Naive thymus-derived CD4-positive, alpha-beta T cell (primary cell): ENCODE measurements around the gene FOXN3. TPM values are rescaled to one million over a fixed set of nuclear protein-coding genes. Genes with fewer than 3 reads are reported as not detected.
A peak's percentile ranks its signal among the peaks of the same experiment; 100 is the strongest.

ENCODE experiments used
- ATAC-seq: fragments of 150-1000 bp; cut with Tn5 transposase; 2 replicates; pipeline ENCODE4 v1.10.0; 2021; ENCODE audit warnings: mild to moderate bottlenecking, moderate library complexity
- CTCF ChIA-PET: fragments of 350-600 bp; sonication (Branson Sonifier 250); formaldehyde crosslinking; loops from one replicate; lab custom pipeline; 2021; ENCODE audit warnings: antibody characterized with exemption; lab: Charles Lee
- POLR2A ChIA-PET: fragments of 350-600 bp; sonication (Branson Sonifier 250); formaldehyde crosslinking; loops from one replicate; lab custom pipeline; 2021; ENCODE audit warnings: antibody characterized with exemption, inconsistent platforms; lab: Charles Lee
- DNase-seq, 9 donors: peaks; one replicate each; pipeline versions ENCODE4 v3.0.0 to v3.0.0-alpha.2; 2020 to 2022; ENCODE audit warnings: mixed read lengths in 1 of 9
- H3K27ac ChIP-seq: one replicate; pipeline ENCODE4 v1.7.0; 2013; ENCODE audit warnings: mild to moderate bottlenecking, low read depth, low read length, moderate library complexity
- H3K27me3 ChIP-seq, 2 donors: one replicate each; pipeline ENCODE4 v1.7.0; 2013; ENCODE audit warnings: low read length in 2 of 2, mild to moderate bottlenecking in 2 of 2, moderate library complexity in 2 of 2; ENCODE audit not compliant: control insufficient read depth in 2 of 2, insufficient read depth in 2 of 2
- H3K36me3 ChIP-seq, 3 experiments: 1 replicate in 2 of 3; 2 replicates in 1 of 3; pipeline ENCODE4 v1.7.0; 2013; ENCODE audit warnings: low read length in 3 of 3, mild to moderate bottlenecking in 3 of 3, moderate library complexity in 1 of 3; ENCODE audit not compliant: insufficient read depth in 3 of 3, control insufficient read depth in 2 of 3
- H3K4me1 ChIP-seq, 2 donors: one replicate each; pipeline ENCODE4 v1.7.0; 2013; ENCODE audit warnings: low read length in 2 of 2, mild to moderate bottlenecking in 2 of 2, moderate library complexity in 1 of 2; ENCODE audit not compliant: control insufficient read depth in 2 of 2, insufficient read depth in 2 of 2
- H3K4me3 ChIP-seq: 2 replicates; pipeline ENCODE4 v1.7.0; 2013; ENCODE audit warnings: mild to moderate bottlenecking, low read length
- H3K9me3 ChIP-seq, 3 experiments: 1 replicate in 2 of 3; 2 replicates in 1 of 3; pipeline ENCODE4 v1.7.0; 2013; ENCODE audit warnings: low read length in 3 of 3; ENCODE audit not compliant: control insufficient read depth in 2 of 3
- H3K27ac Mint-ChIP-seq, 9 donors: one replicate each; pipeline ENCODE4 v1.8.0; 2020 to 2022; ENCODE audit warnings: mixed read lengths in 9 of 9, mild to moderate bottlenecking in 8 of 9, moderate library complexity in 5 of 9, inconsistent platforms in 2 of 9
- H3K27me3 Mint-ChIP-seq, 5 donors: one replicate each; pipeline ENCODE4 v1.8.0; 2021 to 2022; ENCODE audit warnings: mixed read lengths in 5 of 5, mild to moderate bottlenecking in 1 of 5
- H3K36me3 Mint-ChIP-seq, 5 donors: one replicate each; pipeline ENCODE4 v1.8.0; 2020 to 2022; ENCODE audit warnings: mixed read lengths in 5 of 5, mild to moderate bottlenecking in 3 of 5, inconsistent platforms in 1 of 5
- H3K4me1 Mint-ChIP-seq, 7 donors: one replicate each; pipeline ENCODE4 v1.8.0; 2020 to 2022; ENCODE audit warnings: mixed read lengths in 7 of 7, mild to moderate bottlenecking in 3 of 7, inconsistent platforms in 1 of 7
- H3K4me3 Mint-ChIP-seq, 10 donors: one replicate each; pipeline ENCODE4 v1.8.0; 2020 to 2022; ENCODE audit warnings: mild to moderate bottlenecking in 10 of 10, mixed read lengths in 10 of 10, moderate library complexity in 6 of 10, inconsistent platforms in 2 of 10
- H3K9me3 Mint-ChIP-seq, 11 donors: one replicate each; pipeline ENCODE4 v1.8.0; 2020 to 2022; ENCODE audit warnings: mixed read lengths in 11 of 11, mild to moderate bottlenecking in 4 of 11, inconsistent platforms in 1 of 11, moderate library complexity in 1 of 11
- intact Hi-C, 2 donors: fragments of 100-400 bp; cut with micrococcal nuclease; formaldehyde crosslinking; loops; one replicate each; pipeline ENCODE4 v1.15.1; 2023
- polyA plus RNA-seq, 2 donors: library from polyadenylated mRNA; unstranded; fragments of 300-500 nt; fragmentation: Illumina TruSeq; gene quantifications; one replicate each; pipeline ENCODE4 v1.2.3, GENCODE V29; 2021
- total RNA-seq, 6 experiments: library from RNA in 5 of 6; stranded (reverse) in 5 of 6; gene quantifications; 1 replicate in 5 of 6; 2 replicates in 1 of 6; pipeline ENCODE4 v1.2.3 and lab custom pipeline; 2021 to 2026

The FOXN3 gene
- total and polyA plus RNA-seq, 7 experiments from 2014 or later, result 103 to 192 (median 149) TPM

- ATAC-seq (no peak), DNase-seq (no peak)
- Histone ChIP-seq H3K27ac (no peak overlapping the region), H3K9me3 (no peaks in the 10 kb centered on the region), H3K4me1 (no peaks in the 10 kb centered on the region), H3K27me3 (no peaks in the 10 kb centered on the region), H3K4me3 (no peak overlapping the region), H3K36me3 (peaks cover 0 to 46% (median 0%) of the 10 kb centered on the region in 3 experiments)
- Mint-ChIP-seq H3K4me3 (no peak overlapping the region), H3K4me1 (peaks cover 0 to 38% (median 17%) of the 10 kb centered on the region in 7 donors), H3K9me3 (peaks cover 0 to 1% (median 0%) of the 10 kb centered on the region in 11 donors), H3K27ac (peak overlapping the region in 6 of 9 donors; percentile 12 to 78 (median 56)), H3K36me3 (peaks cover 7 to 37% (median 17%) of the 10 kb centered on the region in 5 donors), H3K27me3 (no peaks in the 10 kb centered on the region)
- CTCF ChIA-PET, result no interaction called here
- POLR2A ChIA-PET, result no interaction called here
- intact Hi-C loops, result no loop called here
Measured at GRCh38 chr14:89187501-89187900, 229.5 kb downstream of the FOXN3 start.

- no peak for DNase-seq
- H3K4me3 Mint-ChIP-seq, result no peak overlapping the region
- Histone ChIP-seq H3K4me1 (no peaks in the 10 kb centered on the region), H3K4me3 (no peak overlapping the region), H3K9me3 (no peaks in the 10 kb centered on the region), H3K27ac (no peak overlapping the region), H3K36me3 (peaks cover 0 to 46% (median 0%) of the 10 kb centered on the region in 3 experiments), H3K27me3 (no peaks in the 10 kb centered on the region)
- intact Hi-C loops, result no loop called here
- POLR2A ChIA-PET, result no interaction called here
- peak overlapping the region in 5 of 9 donors; percentile 49 to 78 (median 71) for H3K27ac Mint-ChIP-seq
- H3K36me3 Mint-ChIP-seq, result peaks cover 7 to 41% (median 17%) of the 10 kb centered on the region in 5 donors
- CTCF ChIA-PET, result no interaction called here
- H3K27me3 Mint-ChIP-seq, result no peaks in the 10 kb centered on the region
- peaks cover 0 to 38% (median 17%) of the 10 kb centered on the region in 7 donors for H3K4me1 Mint-ChIP-seq
- peaks cover 0 to 1% (median 0%) of the 10 kb centered on the region in 11 donors for H3K9me3 Mint-ChIP-seq
- ATAC-seq, result no peak
Measured at GRCh38 chr14:89186856-89187376, 230.1 kb downstream of the FOXN3 start.

- no peaks in the 10 kb centered on the region for H3K4me1 ChIP-seq
- H3K27ac ChIP-seq, result no peak overlapping the region
- peaks cover 0 to 46% (median 0%) of the 10 kb centered on the region in 3 experiments for H3K36me3 ChIP-seq
- H3K4me3 Mint-ChIP-seq, result no peak overlapping the region
- CTCF ChIA-PET, result no interaction called here
- POLR2A ChIA-PET, result no interaction called here
- H3K9me3 Mint-ChIP-seq, result peaks cover 0 to 1% (median 0%) of the 10 kb centered on the region in 11 donors
- intact Hi-C loops, result no loop called here
- no peaks in the 10 kb centered on the region for H3K9me3 ChIP-seq
- H3K4me1 Mint-ChIP-seq, result peaks cover 0 to 43% (median 17%) of the 10 kb centered on the region in 7 donors
- ATAC-seq, result no peak
- peaks cover 7 to 41% (median 23%) of the 10 kb centered on the region in 5 donors for H3K36me3 Mint-ChIP-seq
- no peaks in the 10 kb centered on the region for H3K27me3 Mint-ChIP-seq
- H3K27ac Mint-ChIP-seq, result peak overlapping the region in 4 of 9 donors; percentile 49 to 78 (median 55)
- DNase-seq, result no peak
- no peaks in the 10 kb centered on the region for H3K27me3 ChIP-seq
- H3K4me3 ChIP-seq, result no peak overlapping the region
Measured at GRCh38 chr14:89185919-89186855, 230.8 kb downstream of the FOXN3 start.

- H3K36me3 Mint-ChIP-seq, result peaks cover 8 to 41% (median 18%) of the 10 kb centered on the region in 5 donors
- H3K4me3 Mint-ChIP-seq, result no peak overlapping the region
- H3K9me3 Mint-ChIP-seq, result peaks cover 0 to 1% (median 0%) of the 10 kb centered on the region in 11 donors
- peak overlapping the region in 2 of 9 donors; percentile 8 to 62 for H3K27ac Mint-ChIP-seq
- intact Hi-C loops, result no loop called here
- Histone ChIP-seq H3K36me3 (peaks cover 0 to 47% (median 0%) of the 10 kb centered on the region in 3 experiments), H3K4me1 (no peaks in the 10 kb centered on the region), H3K27me3 (no peaks in the 10 kb centered on the region), H3K9me3 (no peaks in the 10 kb centered on the region), H3K4me3 (no peak overlapping the region), H3K27ac (no peak overlapping the region)
- CTCF ChIA-PET, result interaction anchor here (1.2 kb wide), 2 partner anchors 9 to 11 kb away, joined by 3 read pairs; no protein-coding TSS in a partner anchor
- no peaks in the 10 kb centered on the region for H3K27me3 Mint-ChIP-seq
- peaks cover 0 to 44% (median 18%) of the 10 kb centered on the region in 7 donors for H3K4me1 Mint-ChIP-seq
- DNase-seq (no peak), ATAC-seq (no peak)
- POLR2A ChIA-PET, result no interaction called here
Measured at GRCh38 chr14:89184952-89185351, 232.1 kb downstream of the FOXN3 start.

GRCh38 chr14:89182326-89182725 is 234.7 kb downstream of the FOXN3 start:
- Histone ChIP-seq H3K4me3 (no peak overlapping the region), H3K27me3 (no peaks in the 10 kb centered on the region), H3K9me3 (no peaks in the 10 kb centered on the region), H3K27ac (no peak overlapping the region), H3K36me3 (peaks cover 0 to 36% (median 0%) of the 10 kb centered on the region in 3 experiments), H3K4me1 (peaks cover 0 to 4% of the 10 kb centered on the region in 2 donors)
- DNase-seq (no peak), ATAC-seq (no peak)
- Mint-ChIP-seq H3K4me1 (peaks cover 5 to 61% (median 35%) of the 10 kb centered on the region in 7 donors), H3K4me3 (no peak overlapping the region), H3K36me3 (peaks cover 8 to 35% (median 17%) of the 10 kb centered on the region in 5 donors), H3K9me3 (peaks cover 0 to 1% (median 0%) of the 10 kb centered on the region in 11 donors), H3K27ac (peak overlapping the region in 1 of 9 donors; percentile 38), H3K27me3 (no peaks in the 10 kb centered on the region)
- ChIA-PET CTCF (no interaction called here), POLR2A (no interaction called here)
- intact Hi-C loops, result no loop called here

- Mint-ChIP-seq H3K27ac (peak overlapping the region in 4 of 9 donors; percentile 5 to 69 (median 47)), H3K36me3 (peaks cover 8 to 47% (median 24%) of the 10 kb centered on the region in 5 donors), H3K4me1 (peaks cover 5 to 51% (median 30%) of the 10 kb centered on the region in 7 donors), H3K4me3 (peak overlapping the region in 1 of 10 donors; percentile 3), H3K27me3 (no peaks in the 10 kb centered on the region), H3K9me3 (no peaks in the 10 kb centered on the region)
- Histone ChIP-seq H3K4me3 (no peak overlapping the region), H3K4me1 (peaks cover 0 to 4% of the 10 kb centered on the region in 2 donors), H3K27me3 (no peaks in the 10 kb centered on the region), H3K36me3 (peaks cover 0 to 39% (median 3%) of the 10 kb centered on the region in 3 experiments), H3K9me3 (no peaks in the 10 kb centered on the region), H3K27ac (no peak overlapping the region)
- POLR2A ChIA-PET, result no interaction called here
- ATAC-seq, result no peak
- intact Hi-C loops, result no loop called here
- CTCF ChIA-PET, result no interaction called here
- DNase-seq, result no peak
Measured at GRCh38 chr14:89180546-89180945, 236.5 kb downstream of the FOXN3 start.
